SKM-1 (cell line): ENCODE results near the gene CSPG4.
"Not testable (repeated sequence)": the region's sequence is repeated elsewhere in the genome, so short reads cannot be mapped to it uniquely, and the experiment has no call there.

Source experiments
- DNase-seq: peaks from one replicate; lab custom pipeline; 2025; ENCODE audit not compliant: unreplicated experiment; lab: John Stamatoyannopoulos, UW

Gene CSPG4

DNA sequence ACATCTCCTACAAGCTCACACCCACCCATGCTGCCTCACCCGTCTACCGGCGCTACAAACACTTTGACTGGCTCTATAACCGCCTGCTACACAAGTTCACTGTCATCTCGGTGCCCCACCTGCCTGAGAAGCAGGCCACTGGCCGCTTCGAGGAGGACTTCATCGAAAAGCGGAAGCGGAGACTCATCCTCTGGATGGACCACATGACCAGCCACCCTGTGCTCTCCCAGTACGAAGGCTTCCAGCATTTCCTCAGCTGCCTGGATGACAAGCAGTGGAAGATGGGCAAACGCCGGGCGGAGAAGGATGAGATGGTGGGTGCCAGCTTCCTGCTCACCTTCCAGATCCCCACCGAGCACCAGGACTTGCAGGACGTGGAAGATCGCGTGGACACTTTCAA lies 62.8 kb downstream of the CSPG4 start:
- no peak for DNase-seq

DNA sequence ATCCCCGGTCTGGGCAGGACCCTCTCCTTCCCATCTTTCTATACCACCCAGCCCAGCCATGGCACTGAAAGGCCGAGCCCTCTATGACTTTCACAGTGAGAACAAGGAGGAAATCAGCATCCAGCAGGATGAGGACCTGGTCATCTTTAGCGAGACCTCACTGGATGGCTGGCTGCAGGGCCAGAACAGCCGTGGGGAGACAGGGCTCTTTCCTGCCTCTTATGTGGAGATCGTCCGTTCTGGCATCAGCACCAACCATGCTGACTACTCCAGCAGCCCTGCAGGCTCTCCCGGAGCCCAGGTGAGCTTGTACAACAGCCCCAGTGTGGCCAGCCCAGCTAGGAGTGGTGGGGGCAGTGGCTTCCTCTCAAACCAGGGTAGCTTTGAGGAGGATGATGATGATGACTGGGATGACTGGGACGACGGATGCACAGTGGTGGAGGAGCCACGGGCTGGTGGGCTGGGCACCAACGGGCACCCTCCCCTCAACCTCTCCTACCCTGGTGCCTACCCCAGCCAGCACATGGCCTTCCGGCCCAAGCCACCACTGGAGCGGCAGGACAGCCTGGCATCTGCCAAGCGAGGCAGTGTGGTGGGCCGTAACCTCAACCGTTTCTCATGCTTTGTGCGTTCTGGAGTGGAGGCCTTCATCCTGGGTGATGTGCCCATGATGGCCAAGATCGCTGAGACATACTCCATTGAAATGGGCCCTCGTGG lies 63.4 kb downstream of the CSPG4 start:
- DNase-seq, result no peak

DNA sequence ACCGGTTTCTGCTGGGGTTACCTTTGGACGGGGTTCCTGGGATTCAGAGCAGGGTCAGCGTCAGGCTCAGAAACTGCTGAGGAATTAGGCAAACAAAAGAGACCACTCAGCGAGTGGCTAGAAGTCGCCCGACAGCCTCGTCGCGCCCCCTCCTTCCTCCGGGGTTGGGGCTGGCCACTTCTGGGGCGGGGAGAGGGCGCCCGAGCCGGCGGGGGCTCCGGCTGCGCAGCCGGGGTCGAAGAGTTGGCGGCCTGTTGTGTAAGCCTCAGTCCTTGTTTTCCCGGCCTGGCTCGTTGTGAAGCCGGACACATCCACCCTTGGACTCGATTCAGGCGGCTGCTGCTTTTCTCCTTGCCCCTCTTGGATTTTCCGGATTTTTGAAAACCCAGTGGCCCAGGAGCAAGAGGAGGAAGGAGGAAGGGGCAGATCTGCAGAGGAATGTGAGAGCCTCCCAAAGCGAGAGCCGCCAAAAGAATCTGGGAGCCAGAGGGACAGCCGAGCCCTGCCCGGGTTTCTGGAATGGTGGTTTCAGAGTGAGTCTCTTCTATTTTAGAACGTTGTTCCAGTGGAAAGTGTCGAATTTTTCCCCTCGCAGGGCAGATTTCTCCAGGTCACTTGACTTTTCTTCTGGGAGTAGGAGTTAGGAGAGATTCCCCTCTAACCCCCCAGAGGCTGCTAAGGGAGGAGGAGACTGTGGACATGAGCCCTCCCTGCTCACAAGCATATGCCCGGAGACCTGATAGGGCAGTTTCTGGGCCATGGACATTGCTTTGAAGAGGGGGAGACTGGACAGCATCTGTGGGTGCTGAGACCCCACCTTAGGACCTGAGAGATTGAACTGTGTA lies 64.3 kb downstream of the CSPG4 start:
- no peak for DNase-seq

DNA sequence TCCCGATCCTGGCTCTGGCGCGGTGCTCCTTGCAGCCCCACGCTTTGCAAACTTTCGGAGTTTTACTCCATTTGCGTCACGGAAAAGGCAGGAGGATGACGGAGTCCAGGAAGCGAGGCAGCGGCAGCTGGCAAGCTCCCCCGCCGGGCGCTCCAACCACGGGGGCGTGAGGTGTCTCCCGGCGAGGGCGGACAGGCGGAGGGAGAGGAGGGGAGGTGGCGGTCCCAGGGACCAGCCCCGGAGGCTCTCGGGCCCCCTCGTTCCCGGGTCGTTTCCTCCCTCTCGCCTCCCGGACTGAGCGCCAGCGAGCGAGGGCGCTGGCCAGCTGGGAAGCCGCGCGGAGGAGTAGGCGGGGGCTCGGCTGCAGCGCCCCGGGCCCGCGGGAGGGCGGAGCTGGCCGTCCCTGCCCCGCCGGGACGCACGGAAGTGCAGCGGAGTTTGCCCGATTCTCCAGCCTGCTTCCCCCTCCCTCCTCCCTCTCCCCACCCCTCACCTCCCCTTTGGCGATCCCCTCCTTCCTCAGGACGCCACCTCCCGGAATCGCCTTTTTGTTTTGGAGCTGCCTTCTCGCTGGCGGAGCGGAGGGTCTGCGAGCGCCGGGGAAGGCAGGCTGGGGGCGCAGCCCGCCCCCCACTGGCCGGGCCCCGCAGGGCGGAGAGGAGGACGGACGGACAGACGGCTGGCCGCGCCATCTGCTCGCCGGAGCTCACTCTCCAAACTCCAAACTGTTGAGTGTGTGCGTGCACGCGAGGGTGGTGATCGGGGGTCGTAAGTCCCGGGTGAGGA lies 65.1 kb downstream of the CSPG4 start, which contains the start of gene SNX33:
Gene SNX33 (plus strand): TSS at position 543 of the 786 bp plus-strand sequence. CDS start 1,191 bp downstream, outside the sequence.
- peak; percentile 62 for DNase-seq

DNA sequence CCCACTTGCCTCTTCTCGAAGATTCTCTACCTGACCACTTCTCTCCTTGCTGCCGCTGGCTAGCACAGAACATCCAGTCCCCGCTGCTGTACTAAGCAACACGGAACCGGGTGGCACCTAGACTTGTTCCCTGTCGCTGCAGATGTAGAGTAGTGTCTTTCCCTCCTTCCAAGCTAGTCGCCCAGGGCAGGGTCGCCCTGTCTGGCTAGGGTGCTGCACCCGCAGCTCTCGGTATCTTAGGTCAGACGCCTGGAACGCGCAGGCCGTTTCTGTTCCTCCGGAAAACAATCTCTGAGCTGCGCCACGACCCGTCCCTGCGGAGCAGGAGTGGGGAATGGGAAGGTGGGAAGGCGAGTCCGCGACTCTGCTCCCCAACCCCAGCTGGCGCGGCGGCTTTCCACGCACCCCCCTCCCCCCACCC lies 65.7 kb downstream of the CSPG4 start:
- DNase-seq, result no peak

DNA sequence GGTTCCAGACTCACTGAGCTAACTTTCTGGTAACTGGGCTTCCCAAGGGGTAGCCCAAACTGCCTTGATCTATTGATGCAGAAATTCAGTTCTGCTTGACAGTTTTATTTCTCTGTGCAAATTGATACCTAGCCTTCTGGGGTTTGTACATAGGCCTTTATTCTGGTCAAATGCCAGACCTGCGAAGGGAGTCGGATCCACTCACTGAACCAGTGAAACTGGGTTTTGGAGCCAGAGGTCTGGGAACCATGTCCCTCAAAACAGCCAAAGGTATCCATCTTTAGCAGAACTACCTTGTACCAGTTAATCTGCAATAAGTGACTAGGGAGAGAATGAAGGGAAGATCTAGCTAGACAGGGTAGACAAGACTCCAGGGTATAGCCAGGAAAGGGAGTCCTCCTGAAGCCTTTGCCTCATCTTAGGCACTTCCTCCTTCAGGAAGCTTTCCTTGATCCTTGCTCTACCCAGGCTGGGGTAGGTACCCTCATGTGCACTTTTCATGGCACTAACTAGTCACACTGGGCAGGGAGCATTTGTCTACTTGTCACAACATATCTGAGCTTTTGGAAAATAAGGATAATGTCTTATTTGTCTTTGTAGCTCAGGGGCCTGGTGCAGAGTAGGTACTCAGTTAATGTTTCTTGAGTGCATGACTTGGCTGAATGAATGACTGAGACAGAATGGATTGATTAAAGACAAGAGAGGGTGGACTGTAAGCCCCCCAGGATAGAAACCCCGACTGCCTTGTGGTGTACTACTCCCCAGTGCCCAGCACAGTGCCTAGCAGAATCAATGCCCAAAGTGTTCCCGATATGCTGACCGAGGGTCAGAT lies 66.3 kb downstream of the CSPG4 start:
- no peak for DNase-seq

DNA sequence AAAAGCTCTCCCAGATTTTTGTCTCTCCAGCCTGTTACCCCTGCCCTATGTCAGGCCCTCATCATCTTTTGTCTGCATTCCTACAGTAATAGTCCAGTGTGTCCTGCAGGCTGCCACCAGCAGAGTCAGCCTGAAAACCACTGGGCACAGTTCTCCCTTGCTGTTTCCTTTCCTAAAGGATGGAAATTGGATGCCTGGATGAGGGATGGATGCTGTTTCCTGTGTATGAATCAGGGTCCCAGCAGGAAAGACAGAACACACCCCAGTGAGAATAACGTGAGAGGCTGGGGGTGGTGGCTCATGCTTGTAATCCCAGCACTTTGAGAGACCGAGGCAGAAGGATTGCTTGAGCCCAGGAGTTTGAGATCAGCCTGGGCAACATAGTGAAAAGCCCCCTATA lies 68.3 kb downstream of the CSPG4 start:
- DNase-seq, result no peak

DNA sequence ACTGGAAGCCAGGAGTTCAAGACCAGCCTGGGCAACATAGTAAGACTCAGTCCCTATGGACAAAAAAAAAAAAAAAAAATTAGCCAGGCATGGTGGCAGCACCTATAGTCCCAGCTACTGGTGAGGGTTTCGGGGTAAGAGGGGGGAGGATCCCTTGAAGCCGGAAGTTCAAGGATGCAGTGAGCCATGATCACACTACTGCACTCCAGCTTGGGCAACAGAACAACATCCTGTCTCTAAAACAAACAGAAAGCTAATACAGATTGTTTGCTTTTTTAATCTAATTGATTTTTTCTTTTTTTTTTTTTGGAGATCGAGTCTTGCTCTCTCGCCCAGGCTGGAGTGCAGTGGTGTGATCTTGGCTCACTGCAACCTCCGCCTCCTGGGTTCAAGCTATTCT lies 71.0 kb downstream of the CSPG4 start:
- no peak for DNase-seq

DNA sequence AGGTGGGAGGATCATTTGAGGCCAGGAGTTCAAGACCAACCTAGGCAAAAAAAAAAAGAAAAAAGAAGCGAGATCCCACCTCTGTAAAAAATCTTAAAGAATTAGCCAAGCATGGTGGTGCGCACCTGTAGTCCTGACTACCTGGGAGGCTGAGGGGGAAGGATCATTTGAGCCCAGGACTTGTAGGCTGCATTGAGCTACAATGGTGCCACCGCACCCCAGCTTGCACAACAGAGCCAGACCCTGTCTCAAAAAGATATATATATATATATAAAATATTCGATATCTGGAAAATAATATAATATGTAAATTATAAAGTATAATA lies 71.5 kb downstream of the CSPG4 start:
- DNase-seq, result no peak

DNA sequence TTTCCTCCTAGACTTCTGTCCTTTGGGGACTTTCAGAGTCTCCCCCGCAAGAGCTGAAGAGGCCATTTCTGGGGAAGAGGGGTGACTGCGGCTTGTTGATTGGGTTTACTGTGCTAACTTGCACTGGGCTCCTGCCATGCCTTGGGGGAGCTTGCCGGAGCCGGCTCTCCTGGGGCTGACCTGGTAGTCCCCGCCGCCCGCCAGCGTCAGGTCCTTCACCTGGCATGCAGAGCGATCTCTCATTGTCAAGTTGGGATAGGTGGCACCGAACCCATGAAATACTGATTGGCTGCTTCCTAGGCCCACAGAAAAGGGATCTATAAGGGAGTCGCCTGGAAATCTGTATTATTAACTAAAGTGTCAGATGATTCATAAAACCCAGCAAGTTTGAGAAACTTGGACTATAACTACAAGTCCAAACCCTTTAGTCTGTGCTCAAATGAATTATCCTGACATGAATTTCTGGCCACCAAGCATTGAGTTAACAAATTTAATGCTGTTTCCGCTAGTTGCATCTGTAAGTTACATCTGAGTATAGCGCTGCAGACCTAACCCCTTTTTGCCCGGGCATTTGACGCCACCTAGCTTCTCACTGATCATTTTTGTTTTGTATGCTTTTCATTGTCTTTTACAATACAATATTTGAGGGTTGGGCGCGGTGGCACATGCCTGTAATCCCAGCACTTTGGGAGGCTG lies 72.0 kb downstream of the CSPG4 start:
- peak; percentile 82 for DNase-seq

DNA sequence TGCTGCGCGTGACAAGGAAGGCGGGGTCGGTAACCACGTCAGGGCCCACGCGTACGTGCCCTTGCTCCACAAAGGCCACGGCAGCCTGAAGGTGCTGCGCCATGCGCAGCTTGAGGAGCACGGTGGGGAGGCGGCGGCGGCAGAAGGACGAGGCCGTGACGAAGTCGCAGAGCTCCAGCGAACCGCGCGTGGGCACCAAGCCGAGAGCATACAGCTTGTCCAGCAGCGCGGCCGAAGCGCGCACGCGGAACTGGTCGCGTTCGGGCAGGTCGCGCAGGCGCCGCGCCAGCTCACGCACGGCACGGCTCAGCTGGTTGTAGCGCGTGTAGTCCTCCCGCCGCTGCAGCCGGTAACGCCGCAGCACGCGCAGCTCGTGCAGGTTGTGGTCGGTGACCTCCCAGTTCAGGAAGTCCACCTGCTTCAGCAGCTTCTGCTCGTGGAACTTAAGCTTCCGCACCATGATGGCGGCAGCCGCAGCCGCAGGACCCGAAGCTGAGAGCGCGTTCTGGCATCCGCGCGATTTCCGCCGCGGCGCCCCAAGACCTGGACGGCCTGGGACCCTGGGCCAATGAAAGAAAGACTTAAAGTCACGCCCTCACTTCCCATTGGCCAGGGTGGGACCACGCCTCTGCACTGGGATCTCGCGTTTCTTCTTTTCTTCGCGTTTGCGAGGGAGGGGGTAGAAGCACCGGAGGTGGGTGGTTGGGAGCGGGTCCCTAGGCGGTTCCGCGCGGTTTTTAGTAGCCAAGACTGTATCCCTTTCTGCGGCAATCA lies 72.8 kb downstream of the CSPG4 start, which contains the start of gene IMP3:
Gene IMP3 (minus strand): TSS at position 516 of the 774 bp plus-strand sequence. CDS start 56 bp downstream, at position 460.
- peak; percentile 96 for DNase-seq

DNA sequence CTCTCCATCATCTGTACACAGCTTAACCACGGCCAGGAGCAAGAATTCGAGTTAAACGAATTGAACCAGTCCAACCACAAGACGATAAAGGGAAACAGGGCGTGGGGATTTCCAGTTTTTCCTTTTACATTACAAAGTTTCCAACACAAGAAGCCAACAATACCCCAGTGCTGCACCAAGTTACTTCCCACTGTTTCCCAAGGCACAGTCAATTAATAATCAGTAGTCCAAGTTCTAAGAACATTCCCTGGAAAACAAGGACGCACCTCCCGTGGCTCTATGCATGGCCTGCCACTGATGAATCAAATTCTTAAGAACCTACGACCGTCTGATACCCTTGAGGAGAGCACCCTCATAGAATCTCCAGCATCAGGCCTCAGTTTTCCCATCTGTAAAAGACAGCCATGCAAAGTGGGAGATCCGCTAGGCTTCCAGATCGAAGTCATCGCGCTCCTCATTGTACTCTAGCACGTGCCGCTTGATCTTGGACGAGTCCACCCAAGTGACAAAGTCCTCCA lies 73.4 kb downstream of the CSPG4 start:
- no peak for DNase-seq

DNA sequence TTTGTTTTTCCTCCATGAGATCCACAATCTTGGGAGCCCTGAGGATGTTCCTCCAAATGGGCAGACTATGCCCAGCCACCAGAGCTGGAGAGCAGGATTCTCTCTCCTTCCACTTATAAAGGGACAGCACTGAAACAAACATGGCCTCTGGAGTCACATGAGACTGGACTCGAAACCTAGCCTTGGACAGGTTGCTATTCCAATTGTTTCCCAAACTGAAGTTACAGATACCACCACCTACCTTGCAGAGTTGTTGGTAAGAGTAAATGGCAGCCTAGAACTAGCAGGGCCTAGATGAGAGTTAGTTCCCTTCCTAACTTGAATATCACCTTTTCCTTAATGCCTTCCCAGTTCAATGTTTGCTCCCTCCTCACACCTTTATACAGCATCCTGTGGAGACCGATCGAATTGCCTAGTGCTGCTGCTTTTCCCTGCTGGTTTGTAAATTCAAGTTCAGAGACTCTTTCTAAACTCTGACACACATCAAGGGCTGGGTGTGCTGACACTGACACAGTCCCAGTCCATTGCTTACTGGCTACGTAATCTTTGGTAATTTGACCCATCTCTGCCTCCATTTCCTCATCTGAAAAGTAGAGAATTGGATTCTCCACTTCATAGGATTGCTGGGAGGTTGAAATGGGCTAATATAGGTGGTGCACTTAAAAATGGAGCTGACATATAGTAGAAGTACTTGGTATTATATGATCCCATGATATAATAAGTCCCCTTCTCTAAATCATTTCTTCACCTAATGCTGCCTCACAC lies 75.2 kb downstream of the CSPG4 start:
- no peak for DNase-seq

DNA sequence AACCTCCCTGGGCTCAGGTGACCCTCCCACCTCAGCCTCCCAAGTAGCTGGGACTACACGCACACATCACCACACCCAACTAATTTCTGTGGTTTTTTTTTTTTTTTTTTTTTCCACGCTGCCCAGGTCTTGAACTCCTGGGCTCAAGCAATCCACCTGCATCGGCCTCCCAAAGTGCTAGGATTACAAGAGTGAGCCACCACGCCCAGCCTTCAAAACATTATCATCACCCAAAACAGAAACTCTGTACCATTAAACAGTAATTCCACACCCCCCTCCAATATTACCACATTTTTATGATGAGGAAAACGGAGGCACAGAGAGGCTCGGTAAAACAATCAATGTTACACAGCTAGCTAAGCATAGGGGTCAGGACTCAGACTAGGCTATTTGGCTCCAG lies 76.6 kb downstream of the CSPG4 start:
- no peak for DNase-seq

DNA sequence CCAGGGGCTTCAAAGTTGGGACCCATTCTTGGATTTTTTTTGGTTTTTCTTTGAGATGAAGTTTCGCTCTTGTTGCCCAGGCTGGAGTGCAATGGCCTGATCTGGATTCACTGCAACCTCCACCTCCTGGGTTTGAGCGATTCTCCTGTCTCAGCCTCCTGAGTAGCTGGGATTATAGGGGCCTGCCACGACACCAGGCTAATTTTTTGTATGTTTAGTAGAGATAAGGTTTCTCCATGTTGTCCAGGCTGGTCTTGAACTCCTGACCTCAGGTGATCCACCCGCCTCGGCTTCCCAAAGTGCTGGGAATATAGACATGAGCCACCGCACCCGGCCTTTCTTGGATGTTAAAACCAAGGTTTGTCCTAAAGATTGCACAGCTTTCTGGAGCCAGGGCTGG lies 78.7 kb downstream of the CSPG4 start:
- DNase-seq, result not testable (repeated sequence)

DNA sequence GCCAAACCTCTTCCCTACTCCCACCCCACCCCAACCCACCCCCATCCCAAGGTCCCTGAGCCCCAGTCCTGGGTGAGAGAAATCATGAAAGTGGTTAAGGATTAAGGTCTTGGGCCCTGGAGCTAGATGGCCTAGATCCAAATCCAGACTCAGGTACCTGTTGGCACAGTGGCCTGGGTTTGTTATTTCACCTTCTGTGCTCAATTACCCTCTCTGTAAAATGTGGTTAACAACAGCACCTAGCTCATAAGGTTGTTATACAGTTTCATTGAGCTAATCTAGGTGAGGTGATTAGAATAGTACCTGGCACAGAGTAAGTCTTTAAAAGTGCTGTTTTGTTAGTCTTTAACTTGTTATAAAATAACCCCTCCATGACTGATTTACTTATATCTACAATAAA lies 80.7 kb downstream of the CSPG4 start:
- DNase-seq, result no peak

DNA sequence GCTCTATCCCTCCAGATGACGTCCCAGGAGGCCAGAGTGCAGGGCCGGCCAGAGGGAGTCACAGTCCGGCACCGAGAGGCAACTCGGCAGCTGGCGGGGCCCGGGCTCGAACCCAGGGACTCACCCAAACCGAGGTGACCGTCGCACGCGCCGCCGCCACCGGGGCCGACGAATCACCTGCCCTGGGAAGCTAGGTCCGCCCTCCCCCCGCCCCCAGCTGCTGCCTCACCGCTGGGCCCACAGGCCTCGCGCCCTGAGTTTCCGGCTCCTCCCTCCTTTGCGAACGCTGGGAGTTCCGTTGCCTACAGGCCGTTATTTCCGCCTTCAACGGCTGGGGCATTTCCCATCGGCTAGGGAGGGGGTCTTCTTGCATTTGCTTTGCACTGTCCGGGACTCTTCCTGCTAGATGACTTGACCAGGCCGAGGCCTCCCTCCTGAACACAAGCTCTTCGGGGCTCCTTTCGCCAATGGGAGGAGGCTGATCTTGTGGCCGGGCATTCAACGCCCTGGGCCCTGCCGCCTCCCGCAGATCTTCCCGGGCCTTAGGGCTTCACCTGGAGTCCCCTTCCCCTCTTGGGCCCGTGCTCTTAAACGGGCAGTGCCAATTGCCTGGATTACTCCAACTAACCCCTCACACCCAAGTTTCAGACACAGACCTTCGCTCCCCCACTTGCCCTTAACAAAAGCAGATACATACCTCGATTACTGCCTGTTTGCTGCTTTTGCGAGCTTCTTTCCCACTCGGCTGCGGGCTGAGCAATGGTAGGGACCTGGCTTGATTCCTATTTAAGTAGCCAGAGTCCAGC lies 86.9 kb downstream of the CSPG4 start, which contains the start of gene SNUPN:
Gene SNUPN (minus strand): TSS at position 184 of the 806 bp plus-strand sequence. CDS start 4,674 bp downstream, outside the sequence.
- peak; percentile 86 for DNase-seq
